Glutamatergic neuron (in vitro differentiated cells): ENCODE measurements around the gene TESK2. TPM values are rescaled to one million over a fixed set of nuclear protein-coding genes. Genes with fewer than 3 reads are reported as not detected.

Experiments used
- DNase-seq: peaks from one replicate; pipeline ENCODE4 v3.0.0; 2022
- H3K27ac Mint-ChIP-seq: one replicate; pipeline ENCODE4 v1.8.0; 2020; ENCODE audit warnings: mild to moderate bottlenecking, mixed read lengths, inconsistent platforms; ENCODE audit not compliant: unreplicated experiment
- H3K27me3 Mint-ChIP-seq: one replicate; pipeline ENCODE4 v1.8.0; 2020; ENCODE audit warnings: mild to moderate bottlenecking, moderate library complexity, mixed read lengths, inconsistent platforms; ENCODE audit not compliant: unreplicated experiment
- H3K36me3 Mint-ChIP-seq: one replicate; pipeline ENCODE4 v1.8.0; 2020; ENCODE audit warnings: mild to moderate bottlenecking, mixed read lengths, inconsistent platforms; ENCODE audit not compliant: unreplicated experiment
- H3K4me1 Mint-ChIP-seq: one replicate; pipeline ENCODE4 v1.8.0; 2020; ENCODE audit warnings: mild to moderate bottlenecking, low read depth, mixed read lengths, inconsistent platforms; ENCODE audit not compliant: unreplicated experiment
- H3K4me3 Mint-ChIP-seq: one replicate; pipeline ENCODE4 v1.8.0; 2020; ENCODE audit warnings: mild to moderate bottlenecking, mixed read lengths, inconsistent platforms; ENCODE audit not compliant: unreplicated experiment
- H3K9me3 Mint-ChIP-seq: one replicate; pipeline ENCODE4 v1.8.0; 2020; ENCODE audit warnings: mild to moderate bottlenecking, moderate library complexity, mixed read lengths, inconsistent platforms; ENCODE audit not compliant: unreplicated experiment
- total RNA-seq: library from RNA; stranded (reverse); fragmentation: NEBNext Ultra II Directional; extraction: Animal tissue kit (Norgen Biotek cat#: 25700); gene quantifications from one replicate; pipeline ENCODE4 v1.2.1, GENCODE V29; 2021; ENCODE audit not compliant: unreplicated experiment
- TF ChIP-seq, protein P1 (sequence below): fragments of 200-600 bp; sonication (generic); IDR thresholded peaks from one replicate; pipeline ENCODE4 v1.5.0; 2021; ENCODE audit not compliant: partially characterized antibody, unreplicated experiment

Gene TESK2
- total RNA-seq, 1 donor from 2014 or later, result 3.3 TPM

DNA sequence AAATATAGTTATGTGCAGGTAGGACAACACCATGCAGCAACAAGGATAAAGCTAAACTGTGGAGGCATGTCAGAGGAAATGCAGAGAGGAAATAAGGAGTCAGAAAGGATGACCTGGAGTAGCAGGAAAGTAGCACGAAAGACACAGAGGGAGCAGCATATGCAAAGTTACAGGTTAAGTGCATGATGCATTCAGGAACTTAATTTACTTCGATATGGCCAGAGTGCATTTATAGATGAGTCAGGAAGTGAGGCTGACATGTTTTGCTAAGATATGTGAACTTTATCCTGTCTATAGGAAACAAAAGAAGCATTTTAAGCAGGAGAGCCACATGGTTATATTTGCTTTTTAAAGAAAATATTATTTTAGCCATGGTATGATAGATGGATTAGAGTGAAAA is 135.3 kb downstream of the TESK2 start:
- H3K36me3 Mint-ChIP-seq, result no peaks in the 10 kb centered on the region
- TF ChIP-seq, protein P1, sequence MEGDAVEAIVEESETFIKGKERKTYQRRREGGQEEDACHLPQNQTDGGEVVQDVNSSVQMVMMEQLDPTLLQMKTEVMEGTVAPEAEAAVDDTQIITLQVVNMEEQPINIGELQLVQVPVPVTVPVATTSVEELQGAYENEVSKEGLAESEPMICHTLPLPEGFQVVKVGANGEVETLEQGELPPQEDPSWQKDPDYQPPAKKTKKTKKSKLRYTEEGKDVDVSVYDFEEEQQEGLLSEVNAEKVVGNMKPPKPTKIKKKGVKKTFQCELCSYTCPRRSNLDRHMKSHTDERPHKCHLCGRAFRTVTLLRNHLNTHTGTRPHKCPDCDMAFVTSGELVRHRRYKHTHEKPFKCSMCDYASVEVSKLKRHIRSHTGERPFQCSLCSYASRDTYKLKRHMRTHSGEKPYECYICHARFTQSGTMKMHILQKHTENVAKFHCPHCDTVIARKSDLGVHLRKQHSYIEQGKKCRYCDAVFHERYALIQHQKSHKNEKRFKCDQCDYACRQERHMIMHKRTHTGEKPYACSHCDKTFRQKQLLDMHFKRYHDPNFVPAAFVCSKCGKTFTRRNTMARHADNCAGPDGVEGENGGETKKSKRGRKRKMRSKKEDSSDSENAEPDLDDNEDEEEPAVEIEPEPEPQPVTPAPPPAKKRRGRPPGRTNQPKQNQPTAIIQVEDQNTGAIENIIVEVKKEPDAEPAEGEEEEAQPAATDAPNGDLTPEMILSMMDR, result no peak
- no peak overlapping the region for H3K4me3 Mint-ChIP-seq
- no peak overlapping the region for H3K27ac Mint-ChIP-seq
- H3K4me1 Mint-ChIP-seq, result no peaks in the 10 kb centered on the region
- no peaks in the 10 kb centered on the region for H3K9me3 Mint-ChIP-seq
- no peaks in the 10 kb centered on the region for H3K27me3 Mint-ChIP-seq
- DNase-seq, result no peak

DNA sequence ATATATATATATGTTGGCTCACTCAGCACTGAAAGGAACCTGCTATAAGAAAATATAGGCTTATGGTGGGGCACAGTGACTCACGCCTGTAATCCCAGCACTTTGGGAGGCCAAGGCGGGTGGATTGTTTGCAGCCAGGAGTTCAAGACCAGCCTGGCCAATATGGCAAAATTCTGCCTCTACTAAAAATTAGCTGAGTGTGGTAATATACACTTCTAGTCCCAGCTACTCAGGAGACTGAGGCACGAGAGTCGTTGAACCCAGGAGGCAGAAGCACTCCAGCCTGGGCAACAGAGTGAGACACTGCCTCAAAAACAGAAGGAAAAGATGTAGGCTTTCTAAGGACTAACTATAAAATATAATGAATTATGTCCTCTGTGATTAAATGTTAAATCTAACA is 136.1 kb downstream of the TESK2 start:
- no peaks in the 10 kb centered on the region for H3K4me1 Mint-ChIP-seq
- peaks cover 2% of the 10 kb centered on the region for H3K27me3 Mint-ChIP-seq
- no peak overlapping the region for H3K27ac Mint-ChIP-seq
- TF ChIP-seq, protein P1, result no peak
- no peaks in the 10 kb centered on the region for H3K9me3 Mint-ChIP-seq
- no peaks in the 10 kb centered on the region for H3K36me3 Mint-ChIP-seq
- no peak for DNase-seq
- no peak overlapping the region for H3K4me3 Mint-ChIP-seq

DNA sequence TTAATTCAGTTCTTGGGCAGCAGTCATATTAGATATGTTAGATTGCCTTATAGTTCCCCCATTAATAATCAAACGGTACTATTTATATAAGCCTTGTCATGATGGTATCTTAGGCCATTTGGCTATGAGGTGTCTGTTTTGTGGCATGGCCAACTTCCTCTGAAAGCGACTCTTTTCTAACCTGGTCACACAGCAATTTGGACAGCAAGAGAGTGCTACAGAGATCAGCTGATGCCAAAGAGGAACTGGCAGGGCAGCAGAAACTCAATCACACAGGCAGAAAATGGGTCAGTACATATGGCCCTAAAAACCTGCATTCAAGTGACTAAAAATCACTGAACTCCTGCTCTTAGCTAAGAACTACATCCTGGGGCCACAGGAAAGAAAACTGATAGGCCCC is 137.3 kb downstream of the TESK2 start:
- no peaks in the 10 kb centered on the region for H3K36me3 Mint-ChIP-seq
- H3K4me3 Mint-ChIP-seq, result no peak overlapping the region
- H3K27me3 Mint-ChIP-seq, result peaks cover 4% of the 10 kb centered on the region
- no peaks in the 10 kb centered on the region for H3K9me3 Mint-ChIP-seq
- H3K4me1 Mint-ChIP-seq, result no peaks in the 10 kb centered on the region
- H3K27ac Mint-ChIP-seq, result no peak overlapping the region
- no peak for DNase-seq
- TF ChIP-seq, protein P1, result no peak

DNA sequence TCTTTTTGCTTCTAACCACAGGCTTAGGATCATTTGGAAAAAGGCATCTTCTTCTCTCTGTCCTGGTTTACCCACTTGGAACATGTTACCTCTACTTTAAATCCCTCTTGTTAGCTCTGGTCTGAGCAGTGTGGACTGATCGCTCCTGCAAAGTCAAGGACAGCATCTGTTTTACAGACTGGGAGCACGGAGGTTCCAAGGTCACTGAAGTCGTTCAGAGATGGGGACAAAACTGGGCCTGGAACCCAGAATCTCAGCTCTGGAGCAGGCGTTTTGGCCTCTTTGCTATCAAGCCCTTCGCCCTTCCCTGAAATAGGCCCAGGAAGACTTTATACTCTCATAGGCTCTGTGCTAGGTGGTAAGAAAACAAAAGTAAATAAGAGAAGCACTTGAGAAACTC is 139.5 kb downstream of the TESK2 start:
- Mint-ChIP-seq H3K27ac (no peak overlapping the region), H3K27me3 (peaks cover 4% of the 10 kb centered on the region), H3K36me3 (no peaks in the 10 kb centered on the region), H3K9me3 (no peaks in the 10 kb centered on the region), H3K4me3 (no peak overlapping the region), H3K4me1 (no peaks in the 10 kb centered on the region)
- TF ChIP-seq, protein P1, result no peak
- DNase-seq, result no peak

DNA sequence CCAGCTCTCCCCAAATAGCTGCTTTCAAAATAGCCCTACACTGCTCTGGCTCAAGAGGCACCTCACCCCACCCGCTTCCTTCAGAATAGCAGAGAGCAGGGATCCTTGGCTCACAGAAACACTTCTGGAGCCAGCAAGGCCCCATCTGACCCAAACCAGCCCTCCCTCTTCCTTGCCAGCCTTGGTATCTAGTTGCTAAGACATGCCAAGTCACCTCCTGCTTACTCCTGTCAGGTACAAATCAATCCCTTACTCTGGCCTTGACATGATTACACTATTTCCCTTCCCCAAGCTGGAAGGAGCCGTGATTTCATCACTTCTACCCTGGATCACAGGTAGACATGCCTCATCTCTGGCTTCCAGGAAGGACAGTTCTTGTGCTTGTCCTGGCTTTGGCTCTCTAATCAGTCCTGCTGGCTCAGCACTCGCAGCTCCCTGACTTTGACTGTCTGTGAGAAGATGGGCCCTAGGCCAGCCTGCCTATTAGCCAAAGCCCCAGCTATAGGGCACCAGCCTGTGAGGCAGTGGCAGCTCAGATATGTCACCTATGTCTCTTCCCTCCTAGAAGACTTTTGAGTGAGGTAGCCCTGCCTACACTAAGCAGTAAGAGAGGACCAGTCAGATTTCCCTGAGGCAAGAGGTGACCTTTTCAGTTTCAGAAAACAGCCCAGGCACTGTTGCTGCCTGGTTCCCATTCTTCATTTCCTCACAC is 141.8 kb downstream of the TESK2 start:
- peaks cover 4% of the 10 kb centered on the region for H3K27me3 Mint-ChIP-seq
- H3K9me3 Mint-ChIP-seq, result peaks cover 2% of the 10 kb centered on the region
- DNase-seq, result no peak
- H3K27ac Mint-ChIP-seq, result no peak overlapping the region
- TF ChIP-seq, protein P1, result no peak
- H3K4me3 Mint-ChIP-seq, result no peak overlapping the region
- peaks cover 4% of the 10 kb centered on the region for H3K36me3 Mint-ChIP-seq
- no peaks in the 10 kb centered on the region for H3K4me1 Mint-ChIP-seq
